ENCODE measurements around the gene CYP17A1.
"Not testable (repeated sequence)": the region's sequence is repeated elsewhere in the genome, so short reads cannot be mapped to it uniquely, and the experiment has no call there.

CYP17A1 gene, protein sequence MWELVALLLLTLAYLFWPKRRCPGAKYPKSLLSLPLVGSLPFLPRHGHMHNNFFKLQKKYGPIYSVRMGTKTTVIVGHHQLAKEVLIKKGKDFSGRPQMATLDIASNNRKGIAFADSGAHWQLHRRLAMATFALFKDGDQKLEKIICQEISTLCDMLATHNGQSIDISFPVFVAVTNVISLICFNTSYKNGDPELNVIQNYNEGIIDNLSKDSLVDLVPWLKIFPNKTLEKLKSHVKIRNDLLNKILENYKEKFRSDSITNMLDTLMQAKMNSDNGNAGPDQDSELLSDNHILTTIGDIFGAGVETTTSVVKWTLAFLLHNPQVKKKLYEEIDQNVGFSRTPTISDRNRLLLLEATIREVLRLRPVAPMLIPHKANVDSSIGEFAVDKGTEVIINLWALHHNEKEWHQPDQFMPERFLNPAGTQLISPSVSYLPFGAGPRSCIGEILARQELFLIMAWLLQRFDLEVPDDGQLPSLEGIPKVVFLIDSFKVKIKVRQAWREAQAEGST

DNA sequence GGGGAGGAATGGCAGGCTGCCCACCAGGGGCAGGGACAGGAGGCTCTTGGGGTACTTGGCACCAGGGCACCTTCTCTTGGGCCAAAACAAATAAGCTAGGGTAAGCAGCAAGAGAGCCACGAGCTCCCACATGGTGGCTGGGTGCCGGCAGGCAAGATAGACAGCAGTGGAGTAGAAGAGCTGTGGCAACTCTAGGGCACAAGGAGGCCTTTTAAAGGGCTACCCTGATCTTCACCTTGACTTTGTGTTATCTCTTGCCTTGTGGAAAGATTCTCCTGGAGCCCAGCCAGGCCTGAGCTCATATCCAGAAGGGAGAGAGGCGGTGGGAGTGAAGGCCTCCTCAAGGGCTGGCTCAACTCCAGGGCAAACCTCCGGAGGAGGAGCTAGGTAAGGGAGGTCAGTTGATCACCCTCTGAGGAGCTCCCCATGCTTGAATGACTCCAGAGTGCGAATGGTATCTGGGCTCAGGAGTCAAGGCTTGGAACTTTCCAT is at the start of gene CYP17A1:
Gene CYP17A1, minus strand, starts transcription at position 184 of the 492 bp plus-strand sequence. Its CDS starts 52 bp downstream, at position 132.
- DNase-seq (ENCODE audit: low spot score): no peak

DNA sequence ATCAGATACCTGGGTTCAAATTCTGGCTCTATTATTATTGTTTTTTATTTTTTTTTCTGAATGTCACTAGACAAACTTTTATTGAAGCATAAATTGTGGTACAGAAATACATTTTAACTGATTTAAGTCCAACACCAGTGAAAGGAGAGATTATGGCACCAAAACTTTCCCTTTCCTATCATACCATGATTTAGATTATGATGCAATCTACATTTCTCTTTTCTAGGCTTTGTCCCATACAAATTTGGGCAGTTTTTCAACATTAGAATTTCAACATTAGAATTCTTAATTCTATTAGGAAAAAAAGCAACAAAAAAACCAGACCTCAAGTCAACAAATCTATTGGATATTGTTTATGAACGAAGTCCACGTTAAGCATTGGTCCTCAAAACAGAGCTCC is 43.0 kb upstream of the CYP17A1 start:
- DNase-seq (ENCODE audit: low spot score): no peak

DNA sequence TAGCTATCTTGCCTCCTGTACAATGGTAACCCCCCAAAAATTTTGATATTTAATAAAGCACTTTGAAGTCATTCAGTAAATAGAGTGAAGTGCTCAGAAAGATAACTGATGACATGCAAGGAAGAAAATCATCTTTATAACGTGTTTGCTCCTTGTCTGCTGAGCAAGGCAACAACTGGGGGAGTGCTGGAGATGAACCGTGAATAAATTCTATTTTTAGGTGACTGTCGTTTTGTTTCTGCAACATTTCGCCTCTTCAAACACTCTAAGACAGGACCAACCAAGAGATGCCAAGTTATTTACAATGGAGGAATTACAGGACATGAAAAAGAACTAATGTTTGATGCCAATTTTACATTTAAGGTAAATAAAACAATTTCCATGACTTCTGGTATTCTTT is 41.4 kb upstream of the CYP17A1 start:
- DNase-seq (ENCODE audit: low spot score): no peak

DNA sequence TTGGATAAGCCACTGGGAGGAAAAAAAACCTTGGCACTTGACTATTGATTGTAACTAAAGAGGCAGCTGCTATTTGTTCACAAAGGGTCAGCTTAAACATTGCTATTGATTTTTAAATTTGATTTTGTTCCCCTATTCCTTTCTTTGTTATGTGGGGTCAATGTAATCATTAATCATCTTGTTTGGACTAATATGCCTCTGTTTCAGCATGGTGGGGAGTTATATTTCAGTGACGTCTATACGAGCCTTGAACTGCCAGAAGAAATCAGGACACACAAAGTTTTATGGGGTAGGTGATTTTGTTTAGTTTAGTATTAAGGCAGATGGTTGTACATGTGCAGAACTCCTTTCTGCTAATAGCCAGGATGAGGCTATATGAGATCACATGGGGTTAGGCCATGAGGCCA is 39.5 kb upstream of the CYP17A1 start:
- DNase-seq (ENCODE audit: low spot score): no peak

DNA sequence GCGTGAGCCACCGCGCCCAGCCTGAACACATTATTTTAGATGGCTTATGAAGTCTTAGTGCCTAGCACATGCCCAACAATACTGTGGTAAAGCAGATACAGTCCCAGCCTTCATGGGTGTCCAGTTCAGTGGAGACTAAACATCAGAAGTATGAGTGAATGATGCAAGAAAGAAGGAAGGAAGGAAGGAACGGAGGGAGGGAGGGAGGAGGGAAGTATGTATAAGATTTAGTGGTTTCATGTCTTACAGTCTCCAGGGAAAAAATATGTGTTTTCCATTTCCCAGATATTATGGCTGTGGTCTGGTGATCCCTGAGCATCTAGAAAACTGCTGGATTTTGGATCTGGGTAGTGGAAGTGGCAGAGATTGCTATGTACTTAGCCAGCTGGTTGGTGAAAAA is 35.0 kb upstream of the CYP17A1 start:
- no peak for DNase-seq (ENCODE audit: low spot score)

DNA sequence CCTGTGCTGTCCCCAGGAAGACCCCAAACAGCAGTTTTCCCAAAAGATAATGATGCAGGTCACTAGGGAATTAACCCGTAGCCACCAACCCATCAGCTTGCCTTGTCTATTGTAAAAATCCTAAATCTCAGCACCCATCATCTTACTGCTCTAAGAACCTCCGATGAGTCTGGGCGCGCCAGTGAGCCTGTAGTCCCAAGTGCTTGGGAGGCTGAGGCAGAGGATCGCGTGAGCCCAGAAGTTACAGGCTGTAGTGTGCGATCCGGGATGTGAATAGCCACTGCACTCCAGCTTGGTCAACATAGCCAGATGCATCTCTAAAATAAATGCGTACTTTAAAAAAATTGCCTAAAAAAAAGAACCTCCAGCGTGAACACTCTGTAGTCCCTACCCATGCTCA is 33.0 kb upstream of the CYP17A1 start:
- no peak for DNase-seq (ENCODE audit: low spot score)

DNA sequence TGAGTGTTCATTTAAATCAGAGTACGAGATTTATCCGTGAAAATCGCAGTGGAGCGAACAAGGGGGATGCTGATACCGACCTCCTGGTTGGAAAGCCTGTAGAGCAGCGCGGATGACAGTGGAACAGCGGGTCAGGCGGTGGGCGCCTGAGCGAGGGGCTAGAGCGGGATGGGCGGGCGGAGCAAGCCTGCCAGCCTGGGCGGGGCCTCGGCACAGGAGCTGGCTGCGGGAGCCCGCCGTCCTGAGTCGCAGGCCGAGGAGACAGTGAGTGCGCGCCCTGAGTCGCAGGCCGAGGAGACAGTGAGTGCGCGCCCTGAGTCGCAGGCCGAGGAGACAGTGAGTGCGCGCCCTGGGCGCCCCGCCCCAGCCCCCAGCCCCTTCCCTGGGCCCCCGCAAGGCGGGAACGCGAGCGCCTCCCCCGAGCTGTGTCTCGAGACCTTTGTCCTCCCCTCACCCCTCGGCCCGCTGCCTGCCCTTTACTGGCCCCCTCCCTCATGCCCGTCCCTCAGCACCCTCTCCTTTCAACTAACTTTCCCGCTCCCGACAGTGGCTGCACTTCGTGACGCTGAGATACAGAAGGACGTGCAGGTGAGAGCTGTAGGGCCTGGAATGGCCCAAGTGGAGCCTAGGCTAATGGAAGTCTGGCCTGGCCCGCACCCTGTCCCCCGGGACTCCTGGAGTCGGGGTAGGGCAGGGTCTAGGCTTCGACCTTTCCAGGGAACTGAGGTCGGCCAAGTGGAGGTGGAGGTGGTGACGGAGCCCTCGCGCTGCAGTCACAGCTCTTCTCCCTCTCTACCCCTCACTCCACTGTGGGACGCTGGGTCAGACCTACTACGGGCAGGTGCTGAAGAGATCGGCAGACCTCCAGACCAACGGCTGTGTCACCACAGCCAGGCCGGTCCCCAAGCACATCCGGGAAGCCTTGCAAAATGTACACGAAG is 32.3 kb upstream of the CYP17A1 start, which contains the start of gene AS3MT:
Gene AS3MT, plus strand, starts transcription at position 213 of the 941 bp plus-strand sequence. Its CDS starts 123 bp downstream, at position 336.
- DNase-seq (ENCODE audit: low spot score): no peak

DNA sequence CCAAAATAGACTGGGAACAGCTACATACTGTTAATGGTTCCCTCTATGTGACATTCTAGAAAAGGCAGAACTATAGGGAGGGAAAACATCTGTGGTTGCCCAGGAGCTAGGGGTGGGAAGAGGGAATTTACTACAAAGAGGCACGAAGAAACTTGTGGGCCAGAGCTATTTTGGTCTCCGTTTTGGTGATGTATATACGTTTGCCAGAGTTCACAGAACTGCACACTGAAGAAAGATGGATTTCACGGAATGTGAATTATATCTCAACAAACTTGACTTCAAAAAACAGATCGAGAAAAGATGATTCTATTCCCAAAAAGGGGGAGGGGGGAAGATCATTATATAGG is 31.7 kb upstream of the CYP17A1 start:
- no peak for DNase-seq (ENCODE audit: low spot score)

DNA sequence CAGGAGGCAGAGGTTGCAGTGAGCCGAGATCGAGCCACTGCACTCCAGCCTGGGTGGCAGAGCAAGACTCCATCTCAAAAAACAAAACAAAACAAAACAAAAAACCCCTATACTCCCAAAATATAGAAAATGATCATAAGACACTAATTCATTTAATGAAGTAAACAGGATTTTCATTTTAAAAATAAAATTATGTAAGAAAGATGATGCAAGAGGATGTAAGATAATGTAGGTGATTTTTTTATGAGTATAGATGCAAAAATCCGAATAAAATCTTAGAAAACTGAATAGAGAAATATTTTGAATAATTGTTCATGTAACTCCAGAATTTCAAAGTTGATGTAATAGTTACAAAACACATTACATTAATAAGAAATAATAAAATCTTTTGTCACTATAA is 28.4 kb upstream of the CYP17A1 start:
- no peak for DNase-seq (ENCODE audit: low spot score)

DNA sequence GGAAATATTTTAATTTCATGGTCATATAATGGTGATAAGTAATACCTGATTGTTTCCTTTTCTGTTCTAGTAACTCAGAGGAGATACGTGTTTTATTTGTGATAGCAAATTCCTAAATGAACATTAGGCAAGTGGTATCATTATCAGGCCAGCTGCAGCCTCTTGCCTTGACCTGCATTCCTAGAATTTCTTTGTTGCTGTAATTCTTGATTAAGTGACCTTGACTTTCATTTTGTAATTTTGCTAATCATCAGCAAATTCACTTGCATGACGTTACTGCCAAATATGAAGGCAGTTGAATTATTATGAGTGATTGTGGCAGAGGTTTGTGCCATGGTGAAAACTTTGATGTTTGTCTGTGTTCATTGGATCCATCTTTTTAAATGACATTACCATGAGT is 26.4 kb upstream of the CYP17A1 start:
- no peak for DNase-seq (ENCODE audit: low spot score)

DNA sequence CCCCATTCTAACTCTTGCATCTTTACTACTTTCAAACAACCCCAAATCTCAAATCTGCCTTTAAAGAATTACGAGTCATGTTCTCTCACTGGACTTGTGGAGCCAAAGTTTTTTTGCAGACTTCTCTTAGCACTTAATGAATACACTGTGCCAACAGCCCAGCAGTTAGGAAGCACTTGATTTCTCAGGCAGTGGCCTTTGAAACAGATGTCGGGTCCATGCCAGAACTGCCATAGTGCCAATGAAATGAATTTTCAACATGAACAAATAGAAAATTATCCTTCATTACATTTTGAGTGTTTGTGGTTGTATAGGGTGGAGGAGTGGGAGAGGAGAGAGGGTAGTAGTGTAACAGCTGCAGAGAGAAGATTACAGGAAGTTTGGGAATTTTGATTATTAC is 22.7 kb upstream of the CYP17A1 start:
- DNase-seq (ENCODE audit: low spot score): no peak

DNA sequence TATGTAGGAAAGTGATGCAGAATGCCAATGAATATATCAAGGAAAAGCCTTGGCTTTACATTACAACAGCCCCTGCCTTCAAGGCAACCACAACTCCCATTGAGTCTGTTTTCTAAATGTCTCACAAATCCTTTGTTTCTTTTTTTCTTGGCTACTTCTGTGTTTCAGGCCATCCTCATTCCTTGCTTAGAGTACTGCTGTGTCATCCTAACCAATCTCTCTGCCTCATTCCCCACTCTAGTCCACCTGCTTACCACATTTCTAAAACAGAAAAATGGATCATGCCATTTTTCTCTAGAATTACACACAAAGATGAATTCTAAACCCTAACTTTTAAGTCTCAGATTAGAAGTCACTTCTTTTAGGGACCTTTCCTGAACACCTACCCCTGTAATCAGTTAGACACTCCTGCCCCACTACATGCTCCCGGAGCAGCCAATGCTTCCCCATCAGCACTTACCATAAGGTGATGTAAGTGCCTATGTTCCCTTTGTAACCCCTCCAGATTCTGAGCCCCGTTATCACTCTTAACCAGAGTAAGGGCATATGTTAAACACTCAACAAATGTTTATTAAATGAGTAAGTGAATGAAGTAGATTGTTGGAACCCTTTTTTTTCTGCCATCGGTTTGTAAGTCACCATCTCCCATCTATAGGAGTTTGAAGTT is 19.7 kb upstream of the CYP17A1 start:
- DNase-seq (ENCODE audit: low spot score): no peak

DNA sequence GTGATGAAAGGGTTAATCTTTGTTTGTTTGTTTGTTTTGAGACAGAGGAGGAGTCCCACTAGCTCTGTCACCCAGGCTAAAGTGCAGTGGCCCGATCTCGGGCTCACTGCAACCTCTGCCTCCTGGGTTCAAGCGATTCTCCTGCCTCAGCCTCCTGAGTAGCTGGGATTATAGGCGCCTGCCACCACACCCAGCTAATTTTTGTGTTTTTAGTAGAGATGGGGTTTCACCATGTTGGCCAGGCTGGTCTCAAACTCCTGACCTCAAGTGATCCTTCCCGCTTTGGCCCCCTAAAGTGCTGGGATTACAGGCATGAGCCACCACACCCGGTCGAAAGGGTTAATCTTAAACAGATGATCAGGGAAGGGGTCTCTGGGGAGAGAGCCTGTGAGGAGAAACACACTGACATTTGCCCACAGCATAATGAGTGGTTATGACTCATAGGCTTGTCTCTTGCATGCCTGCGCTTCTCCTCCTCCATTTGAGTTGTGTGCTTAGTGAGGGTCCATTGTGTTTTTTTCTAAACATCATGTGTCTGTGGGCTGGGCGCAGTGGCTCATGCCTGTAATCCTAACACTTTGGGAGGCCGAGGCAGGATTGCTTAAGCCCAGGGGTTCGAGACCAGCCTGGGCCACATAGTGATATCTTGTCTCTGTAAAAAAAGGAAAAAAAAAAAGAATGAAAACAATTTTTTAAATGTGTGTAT is 18.7 kb upstream of the CYP17A1 start:
- not testable (repeated sequence) for DNase-seq (ENCODE audit: low spot score)

DNA sequence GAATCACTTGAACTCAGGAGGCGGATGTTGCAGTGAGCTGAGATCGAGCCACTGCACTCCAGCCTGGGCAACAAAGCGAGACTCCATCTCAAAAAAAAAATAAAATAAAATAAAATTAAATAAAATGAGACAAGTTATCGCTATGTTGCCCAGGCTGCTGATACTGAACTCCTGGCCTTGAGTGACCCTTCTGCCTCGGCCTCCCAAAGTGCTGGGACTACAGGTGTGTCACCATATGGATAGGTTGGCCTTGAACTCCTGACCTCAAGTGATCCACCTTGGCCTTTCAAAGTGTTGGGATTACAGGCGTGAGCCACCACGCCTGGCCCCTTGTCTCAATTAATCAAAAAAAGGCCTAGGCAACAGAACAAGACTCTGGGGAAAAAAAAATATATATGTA is 16.0 kb upstream of the CYP17A1 start:
- DNase-seq (ENCODE audit: low spot score): not testable (repeated sequence)

DNA sequence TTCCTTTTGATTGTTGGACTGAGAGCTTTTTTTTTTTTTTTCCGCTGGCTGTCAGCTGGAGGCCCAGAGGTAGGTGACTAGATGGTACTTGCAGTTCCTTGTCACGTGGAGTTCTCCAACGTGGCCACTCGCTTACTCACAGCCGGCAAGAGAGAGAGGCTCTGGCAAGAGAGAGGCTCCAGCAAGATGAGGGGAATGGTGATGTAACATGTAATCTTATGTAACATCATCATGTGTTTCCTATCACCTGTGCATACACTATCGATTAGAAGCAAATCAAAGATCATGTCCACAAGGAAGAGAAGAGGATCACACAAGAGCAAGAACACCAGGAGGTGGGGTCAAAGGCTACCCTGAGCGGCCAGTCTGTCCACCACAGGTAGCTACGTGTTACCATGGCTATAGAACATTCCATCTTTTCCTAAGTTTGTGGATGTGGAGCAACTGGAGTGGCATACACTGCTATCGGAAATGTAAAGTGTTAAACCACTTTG is 12.9 kb upstream of the CYP17A1 start:
- DNase-seq (ENCODE audit: low spot score): no peak

DNA sequence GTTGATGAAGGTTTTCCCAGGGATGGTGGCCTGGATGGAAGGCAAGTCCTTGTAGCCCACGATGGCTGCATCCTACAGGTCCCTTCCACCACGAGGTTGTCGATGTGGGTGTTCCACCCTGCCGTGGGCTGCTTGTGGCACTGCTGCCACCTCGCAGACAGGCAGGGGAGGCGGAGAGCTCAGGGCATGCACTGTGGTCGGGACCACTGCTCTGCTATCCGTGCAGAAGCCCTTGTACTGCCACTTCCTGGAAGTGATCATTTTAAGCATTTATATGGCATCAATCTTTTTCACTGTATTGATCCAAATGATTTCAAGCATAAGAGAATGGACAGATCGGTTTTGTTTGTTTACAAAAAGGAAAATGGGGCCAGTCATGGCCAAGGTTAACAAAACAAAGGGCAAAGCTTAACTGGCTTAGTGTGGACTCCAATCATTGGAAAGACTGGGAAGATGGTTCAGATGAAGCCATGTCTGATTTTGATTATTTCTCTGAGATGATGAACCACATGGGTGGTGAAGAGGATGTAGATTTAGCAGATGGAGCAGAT is 8.2 kb upstream of the CYP17A1 start:
- no peak for DNase-seq (ENCODE audit: low spot score)

DNA sequence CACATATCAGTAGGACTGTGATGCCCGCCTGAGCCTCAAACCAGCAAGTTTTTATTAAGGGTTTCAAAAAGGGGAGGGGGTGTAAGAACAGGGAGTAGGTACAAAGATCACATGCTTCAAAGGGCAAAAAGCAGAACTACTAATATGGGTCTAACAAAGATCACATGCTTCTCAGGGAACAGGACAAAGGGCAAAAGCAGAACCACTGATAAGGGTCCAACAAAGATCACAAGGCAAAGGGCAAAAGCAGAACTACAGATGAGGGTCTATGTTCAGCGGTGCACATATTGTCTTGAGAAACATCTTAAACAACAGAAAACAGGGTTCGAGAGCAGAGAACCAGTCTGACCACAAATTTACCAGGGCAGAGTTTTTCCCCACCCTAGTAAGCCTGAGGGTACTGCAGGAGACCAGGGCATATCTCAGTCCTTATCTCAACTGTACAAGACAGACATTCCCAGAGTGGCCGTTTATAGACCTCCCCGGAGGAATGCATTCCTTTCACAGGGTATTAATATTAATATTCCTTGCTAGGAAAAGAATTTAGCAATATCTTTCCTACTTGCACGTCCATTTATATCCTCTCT is 7.1 kb upstream of the CYP17A1 start:
- DNase-seq (ENCODE audit: low spot score): not testable (repeated sequence)

DNA sequence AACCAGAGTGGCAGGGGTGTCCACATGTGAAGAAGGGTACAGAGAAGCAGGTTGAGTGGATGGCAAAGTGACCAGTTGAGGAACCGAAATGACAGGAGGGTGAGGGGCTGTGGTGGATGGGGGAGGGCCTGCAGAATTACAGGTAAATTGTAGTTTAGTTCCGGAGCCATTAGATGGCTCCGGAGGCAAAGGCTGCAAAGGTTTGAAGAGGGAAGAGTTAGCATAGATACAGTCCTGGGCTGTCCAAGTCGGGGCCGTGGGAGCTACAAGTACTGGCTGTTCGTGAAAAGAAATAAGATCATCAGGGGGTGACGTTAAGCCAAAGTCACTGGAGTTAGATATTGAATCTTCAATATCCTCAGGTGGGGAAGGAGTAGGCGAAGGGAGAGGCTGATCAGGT is 5.9 kb upstream of the CYP17A1 start:
- DNase-seq (ENCODE audit: low spot score): not testable (repeated sequence)

DNA sequence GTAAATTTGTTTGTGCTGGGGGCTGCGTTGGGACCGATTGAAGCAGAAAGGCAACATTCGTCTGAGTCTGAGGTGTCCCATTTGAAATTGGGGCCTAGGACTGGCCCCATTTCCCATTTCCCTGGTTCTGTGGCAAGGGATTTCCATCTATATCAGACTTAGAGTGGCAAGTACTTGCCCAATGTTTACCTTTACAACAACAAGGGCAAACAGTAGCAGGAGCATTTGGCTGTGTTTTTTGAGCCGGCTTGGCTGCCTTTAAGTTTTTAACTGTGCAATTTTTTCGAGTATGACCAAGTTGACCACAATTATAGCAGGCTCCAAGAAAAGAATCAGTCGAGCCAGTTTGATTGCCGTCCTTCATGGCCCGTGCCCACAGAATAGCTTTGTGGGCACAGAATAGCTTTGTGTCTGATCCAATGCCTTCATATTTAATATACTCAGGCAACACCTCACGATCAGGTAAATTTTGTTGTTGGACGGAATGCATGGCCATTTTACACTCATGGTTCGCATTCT is 4.7 kb upstream of the CYP17A1 start:
- no peak for DNase-seq (ENCODE audit: low spot score)

DNA sequence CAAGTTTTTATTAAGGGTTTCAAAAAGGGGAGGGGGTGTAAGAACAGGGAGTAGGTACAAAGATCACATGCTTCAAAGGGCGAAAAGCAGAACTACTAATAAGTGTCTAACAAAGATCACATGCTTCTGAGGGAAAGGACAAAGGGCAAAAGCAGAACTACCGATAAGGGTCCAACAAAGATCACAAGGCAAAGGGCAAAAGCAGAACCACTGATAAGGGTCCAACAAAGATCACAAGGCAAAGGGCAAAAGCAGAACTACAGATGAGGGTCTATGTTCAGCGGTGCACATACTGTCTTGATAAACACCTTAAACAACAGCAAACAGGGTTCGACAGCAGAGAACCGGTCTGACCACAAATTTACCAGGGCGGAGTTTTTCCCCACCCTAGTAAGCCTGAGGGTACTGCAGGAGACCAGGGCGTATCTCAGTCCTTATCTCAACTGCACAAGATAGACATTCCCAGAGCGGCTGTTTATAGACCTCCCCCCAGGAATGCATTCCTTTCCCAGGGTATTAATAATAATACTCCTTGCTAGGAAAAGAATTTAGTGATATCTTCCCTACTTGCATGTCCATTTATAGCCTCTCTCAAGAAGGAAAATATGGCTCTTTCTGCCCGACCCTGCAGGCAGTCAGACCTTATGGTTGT is 1.2 kb upstream of the CYP17A1 start:
- DNase-seq (ENCODE audit: low spot score): not testable (repeated sequence)

Measured in putamen (tissue), 1 donor.